ENCODE measurements around the gene BICC1. TPM values are rescaled to one million over a fixed set of nuclear protein-coding genes. Genes with fewer than 3 reads are reported as not detected.

Gene BICC1
- total RNA-seq, 1 experiment from 2014 or later = 0.57 TPM

DNA sequence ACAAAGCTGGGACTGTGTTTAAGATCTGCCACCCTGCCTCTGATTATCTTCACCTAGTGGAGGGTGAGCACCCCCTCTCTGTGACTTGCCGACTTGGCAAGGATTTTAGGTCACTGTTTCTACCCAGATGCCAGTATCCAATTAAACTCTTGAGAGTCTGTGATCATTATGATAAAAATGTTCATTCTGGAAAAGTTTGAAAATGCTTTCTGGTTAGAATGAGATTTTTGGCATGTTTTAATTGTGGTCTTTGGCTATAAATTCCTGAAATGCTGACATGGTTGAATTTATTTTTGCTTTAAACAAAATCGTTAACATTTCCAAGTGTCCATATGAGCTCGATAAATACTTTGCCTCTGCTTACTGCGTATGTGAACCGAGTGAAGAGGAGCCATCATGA, 221.4 kb downstream of the BICC1 start:
- H3K9ac ChIP-seq (ENCODE audit: extremely low read depth, insufficient read length, low read length) = no peak overlapping the region
- no peak overlapping the region for H3K4me2 ChIP-seq (ENCODE audit: insufficient read depth, insufficient read length, low read length)
- H2BK120ac ChIP-seq (ENCODE audit: low read depth, low read length, poor library complexity, severe bottlenecking) = no peak overlapping the region
- H2AFZ ChIP-seq (ENCODE audit: low read length) = no peak overlapping the region
- H4K8ac ChIP-seq (replicated peaks; ENCODE audit: insufficient read length, low read depth, low read length) = no peak overlapping the region
- H3K36me3 Mint-ChIP-seq (ENCODE audit: insufficient read depth in 1 of 3, low read depth in 3 of 3) = peaks cover 10 to 18% (median 12%) of the 10 kb centered on the region in 3 experiments
- H2BK12ac ChIP-seq (ENCODE audit: insufficient read length, low read depth, low read length) = no peak overlapping the region
- peaks cover 17% of the 10 kb centered on the region for H3K9me3 ChIP-seq (ENCODE audit: control insufficient read depth, low read depth, low read length)
- H3K79me1 ChIP-seq (ENCODE audit: insufficient read depth, low read depth, low read length, poor library complexity, severe bottlenecking) = no peaks in the 10 kb centered on the region
- no peak overlapping the region for H2BK20ac ChIP-seq (ENCODE audit: low read depth, low read length, poor library complexity, severe bottlenecking)
- H3K27ac Mint-ChIP-seq = no peak overlapping the region
- H4K91ac ChIP-seq (ENCODE audit: insufficient read length, low read depth, low read length) = no peak overlapping the region
- H3K27me3 Mint-ChIP-seq (ENCODE audit: low read depth) = no peaks in the 10 kb centered on the region; the same call in 1 of the 2 replicates
- no peak for DNase-seq
- no peak overlapping the region for H3T11ph ChIP-seq (ENCODE audit: low read length)
- no peak overlapping the region for H2AK5ac ChIP-seq (ENCODE audit: insufficient read length, low read length)
- H3K4me1 Mint-ChIP-seq = no peaks in the 10 kb centered on the region
- H3K27ac ChIP-seq (ENCODE audit: insufficient read length, low read depth, low read length) = no peak overlapping the region
- no peak overlapping the region for H3K14ac ChIP-seq (ENCODE audit: insufficient read depth, low read length)
- TF ChIP-seq, protein P1, sequence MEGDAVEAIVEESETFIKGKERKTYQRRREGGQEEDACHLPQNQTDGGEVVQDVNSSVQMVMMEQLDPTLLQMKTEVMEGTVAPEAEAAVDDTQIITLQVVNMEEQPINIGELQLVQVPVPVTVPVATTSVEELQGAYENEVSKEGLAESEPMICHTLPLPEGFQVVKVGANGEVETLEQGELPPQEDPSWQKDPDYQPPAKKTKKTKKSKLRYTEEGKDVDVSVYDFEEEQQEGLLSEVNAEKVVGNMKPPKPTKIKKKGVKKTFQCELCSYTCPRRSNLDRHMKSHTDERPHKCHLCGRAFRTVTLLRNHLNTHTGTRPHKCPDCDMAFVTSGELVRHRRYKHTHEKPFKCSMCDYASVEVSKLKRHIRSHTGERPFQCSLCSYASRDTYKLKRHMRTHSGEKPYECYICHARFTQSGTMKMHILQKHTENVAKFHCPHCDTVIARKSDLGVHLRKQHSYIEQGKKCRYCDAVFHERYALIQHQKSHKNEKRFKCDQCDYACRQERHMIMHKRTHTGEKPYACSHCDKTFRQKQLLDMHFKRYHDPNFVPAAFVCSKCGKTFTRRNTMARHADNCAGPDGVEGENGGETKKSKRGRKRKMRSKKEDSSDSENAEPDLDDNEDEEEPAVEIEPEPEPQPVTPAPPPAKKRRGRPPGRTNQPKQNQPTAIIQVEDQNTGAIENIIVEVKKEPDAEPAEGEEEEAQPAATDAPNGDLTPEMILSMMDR (conservative IDR thresholded peaks at IDR 0.05) = peak; percentile 20; the same call in 1 of the 3 replicates
- no CpG with 5 or more reads among the region's 5 CpGs for WGBS (ENCODE audit: extremely low coverage, insufficient read length, low lambda C conversion rate)
- peaks cover 23 to 25% of the 10 kb centered on the region in 2 experiments for H3K9me3 Mint-ChIP-seq
- H3K23ac ChIP-seq (ENCODE audit: insufficient read length, low read depth, low read length) = no peak overlapping the region
- no peaks in the 10 kb centered on the region for H3K27me3 ChIP-seq (ENCODE audit: insufficient read depth, low read length)
- H4K20me1 ChIP-seq (ENCODE audit: control insufficient read depth, insufficient read depth, insufficient read length) = no peaks in the 10 kb centered on the region
- H3K18ac ChIP-seq (ENCODE audit: insufficient read length, low read depth, low read length) = no peak overlapping the region
- H3K4ac ChIP-seq (ENCODE audit: low read depth, low read length) = no peak overlapping the region
- no peaks in the 10 kb centered on the region for H3K79me2 ChIP-seq (ENCODE audit: insufficient read depth, low read length)
- H3K56ac ChIP-seq (ENCODE audit: insufficient read length, low read depth, low read length) = no peak overlapping the region
- no peaks in the 10 kb centered on the region for H3K4me1 ChIP-seq (ENCODE audit: insufficient read depth, low read length)
- H4K5ac ChIP-seq (ENCODE audit: insufficient read length, low read depth, low read length) = no peak overlapping the region
- H3K4me3 Mint-ChIP-seq = no peak overlapping the region
- H2BK15ac ChIP-seq (ENCODE audit: low read depth, low read length) = no peak overlapping the region
- no peaks in the 10 kb centered on the region for H3K23me2 ChIP-seq (ENCODE audit: insufficient read length, low read depth, low read length, poor library complexity, severe bottlenecking)
- no peak overlapping the region for H2BK5ac ChIP-seq (ENCODE audit: insufficient read length, low read length)

Data from H9 (cell line).